HG03432 (cell line): ENCODE results near the gene LRRC71.
A peak's percentile ranks its signal among the peaks of the same experiment; 100 is the strongest.

ENCODE experiments used
- ATAC-seq: cut with Tn5 transposase; IDR thresholded peaks from one replicate; pipeline ENCODE4 v1.9.1; 2021; ENCODE audit warnings: mild to moderate bottlenecking, moderate library complexity; ENCODE audit not compliant: unreplicated experiment

LRRC71 gene

GRCh38 chr1:156892190-156893047, 28.0 kb upstream of the LRRC71 start:
- ATAC-seq: peak; percentile 88

DNA sequence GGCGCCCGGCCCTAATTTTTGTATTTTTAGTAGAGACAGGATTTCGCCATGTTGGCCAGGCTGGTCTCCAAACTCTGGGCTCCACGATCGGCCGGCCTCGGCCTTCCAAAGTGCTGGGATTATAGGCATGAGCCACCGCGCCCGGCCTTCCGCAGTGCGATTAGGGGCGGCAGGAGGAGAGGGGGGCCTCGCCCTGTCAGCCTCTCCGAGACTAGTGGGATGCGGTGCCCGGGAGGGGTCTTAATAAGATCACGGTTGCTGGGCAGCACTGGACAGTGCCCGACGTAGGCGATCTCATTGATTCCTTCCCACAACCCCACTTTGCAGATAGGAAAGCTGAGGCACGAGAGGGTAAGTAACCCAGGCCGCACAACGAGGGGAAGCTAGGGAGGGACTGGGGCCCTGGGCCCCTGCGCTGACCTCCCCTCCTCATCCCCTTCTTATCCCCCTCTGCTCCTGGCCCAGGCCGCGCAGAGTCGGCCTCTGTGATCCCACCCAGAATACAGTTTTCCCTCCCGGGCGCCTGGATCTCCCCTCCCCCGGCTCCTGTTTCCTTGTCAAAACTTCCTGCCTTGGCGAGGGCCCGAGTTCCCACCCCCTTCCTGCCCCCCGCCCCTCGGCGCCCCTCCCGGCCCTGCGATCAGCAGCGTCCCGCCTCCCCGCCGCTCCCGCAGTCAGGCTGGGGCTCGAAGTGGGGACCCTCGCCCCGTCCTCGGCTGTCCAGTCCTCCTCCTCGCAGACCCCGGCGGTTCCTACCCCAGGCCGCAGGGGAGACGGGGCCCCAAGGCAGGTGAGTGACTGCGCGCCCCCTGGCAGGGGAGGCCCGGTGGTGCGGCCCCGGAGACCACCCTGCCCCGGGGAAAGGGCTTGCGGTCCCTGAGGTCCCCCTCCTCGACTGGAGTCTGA, 27.1 kb upstream of the LRRC71 start, which contains the start of gene PEAR1:
TSS of gene PEAR1 (plus strand) at position 671 of the 906 bp plus-strand sequence. CDS start 10,209 bp downstream, outside the sequence.
- no peak for ATAC-seq

DNA sequence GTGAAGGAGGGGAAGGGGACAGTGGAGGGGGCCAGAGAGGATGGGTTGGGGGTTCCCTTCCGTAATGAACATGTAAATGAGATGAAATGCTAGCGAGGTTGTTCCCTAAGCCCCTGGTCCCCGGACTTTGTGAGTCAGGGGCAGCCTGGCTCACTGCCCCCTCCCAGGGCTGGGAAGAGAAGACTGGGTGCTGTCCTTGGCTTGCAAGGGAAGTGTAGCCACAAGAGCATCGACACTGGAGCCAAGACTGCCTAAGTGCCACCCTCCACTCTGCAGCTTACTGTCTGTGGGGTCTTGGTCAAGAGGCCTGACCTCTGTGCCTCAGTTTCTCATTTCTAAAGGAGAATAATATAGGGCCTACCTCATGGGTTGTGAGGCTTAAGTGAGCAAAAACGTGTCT, 26.4 kb upstream of the LRRC71 start:
- ATAC-seq: no peak

GRCh38 chr1:156894711-156895454, 25.5 kb upstream of the LRRC71 start:
- ATAC-seq: no peak

GRCh38 chr1:156895455-156895812, 25.0 kb upstream of the LRRC71 start:
- ATAC-seq: no peak

- ATAC-seq: no peak
Observed at GRCh38 chr1:156895927-156896326, 24.5 kb upstream of the LRRC71 start.

GRCh38 chr1:156896490-156897033, 23.9 kb upstream of the LRRC71 start:
- no peak for ATAC-seq

DNA sequence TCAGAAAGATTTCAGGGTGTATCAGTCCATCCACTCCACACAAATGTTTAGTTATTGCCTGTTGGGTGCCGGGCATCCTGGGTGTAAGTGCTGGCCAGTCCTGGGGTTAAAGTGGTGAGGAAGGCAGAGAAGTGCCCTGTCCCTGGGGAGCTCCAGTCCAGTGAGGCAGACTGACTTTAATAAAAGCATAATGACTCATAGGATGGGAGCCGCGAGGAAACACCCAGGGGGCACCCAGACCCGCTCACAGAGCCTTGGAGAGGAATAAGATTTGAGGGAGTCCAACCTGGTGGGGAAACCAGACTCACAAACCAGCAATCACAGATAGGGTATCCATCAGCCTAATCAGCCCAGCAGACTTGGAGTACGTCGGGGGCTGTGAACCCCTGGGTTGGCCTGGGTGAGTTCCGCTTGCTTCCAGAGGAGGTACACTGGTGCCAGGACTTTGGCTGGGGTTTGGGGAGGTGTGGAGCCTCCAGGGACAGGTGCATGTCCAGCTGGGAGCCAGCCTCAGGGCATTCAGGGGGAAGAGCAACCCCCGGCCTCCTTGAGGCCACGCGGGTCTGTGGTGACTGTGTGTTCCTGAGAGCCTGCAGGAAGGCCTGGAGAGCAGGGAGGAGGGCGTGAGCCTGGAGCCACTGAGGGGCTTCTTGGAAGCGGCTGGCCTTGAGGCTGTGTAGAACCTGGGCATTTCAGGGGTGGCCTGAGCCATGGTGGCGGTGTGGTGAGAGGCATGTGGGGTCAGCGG, 23.2 kb upstream of the LRRC71 start:
- ATAC-seq: no peak

GRCh38 chr1:156898161-156898566, 22.3 kb upstream of the LRRC71 start:
- no peak for ATAC-seq

DNA sequence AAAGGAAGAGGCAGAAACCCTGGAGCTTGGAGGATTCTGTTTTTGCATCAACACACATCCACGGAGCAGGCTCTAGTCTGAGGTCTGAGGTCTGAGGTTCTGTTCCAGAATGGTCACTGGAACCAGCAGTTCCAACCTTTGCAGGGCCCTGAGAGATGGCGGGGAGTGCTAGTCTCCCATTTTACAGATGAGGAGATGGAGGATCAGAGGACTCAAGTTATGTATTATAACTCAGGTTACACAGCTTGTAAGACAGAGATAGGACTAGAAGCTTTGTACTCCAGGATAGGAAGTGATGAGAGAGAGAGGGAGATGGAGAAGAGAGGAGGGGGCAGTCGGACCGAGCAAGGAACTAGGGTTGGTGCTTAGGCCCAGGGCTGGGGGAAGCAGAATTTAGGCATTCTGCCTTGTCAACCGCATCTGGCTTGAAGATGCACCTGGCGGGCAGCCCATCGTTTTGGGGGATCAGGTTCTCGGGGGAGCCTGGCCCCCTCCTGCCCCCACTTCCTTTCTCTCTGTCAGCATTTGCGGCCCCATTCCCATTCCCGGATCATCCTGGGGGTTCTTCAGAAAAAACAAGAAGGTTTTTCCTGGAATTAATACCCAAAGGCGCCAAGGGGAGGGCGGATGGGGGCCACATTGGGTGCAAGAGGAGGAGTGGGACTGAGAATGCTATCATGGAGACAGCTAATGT, 21.3 kb upstream of the LRRC71 start:
- ATAC-seq: no peak

DNA sequence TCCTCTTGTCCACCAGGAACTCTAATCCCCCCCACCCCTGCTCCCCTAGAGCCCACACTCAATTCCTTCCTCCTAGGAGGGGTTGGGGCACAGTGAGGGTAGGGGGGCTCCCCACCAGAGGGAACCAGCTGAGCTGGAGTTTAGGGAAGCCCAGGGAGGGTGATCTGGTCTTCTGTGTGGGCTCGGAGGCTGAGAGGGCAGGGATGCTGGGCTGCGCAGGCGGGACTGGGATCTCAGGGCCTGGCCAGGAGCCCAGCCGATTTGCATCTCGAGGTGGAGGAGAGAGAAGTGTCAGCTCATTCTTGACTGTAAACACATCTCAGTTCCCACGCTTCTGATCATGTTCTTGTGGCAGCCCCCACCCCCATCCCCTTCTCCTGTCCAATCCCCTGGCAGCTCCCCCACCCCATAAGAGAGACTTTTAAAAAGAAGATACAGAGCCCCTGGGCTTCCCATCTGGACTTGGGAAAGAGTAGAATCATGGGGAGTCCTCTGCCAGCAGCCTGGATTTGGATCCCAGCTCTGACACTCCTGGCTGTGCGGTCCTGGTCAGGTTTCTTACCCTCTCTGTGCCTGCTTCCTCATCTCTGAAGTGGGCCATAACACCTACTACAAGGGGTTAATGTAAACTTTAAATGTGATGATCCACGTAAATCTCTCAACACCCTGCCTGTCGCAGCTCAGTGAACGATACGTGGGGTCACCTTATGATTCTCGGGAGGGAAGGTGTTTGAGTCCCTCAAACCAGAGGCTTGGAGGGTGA, 20.3 kb upstream of the LRRC71 start:
- ATAC-seq: no peak

DNA sequence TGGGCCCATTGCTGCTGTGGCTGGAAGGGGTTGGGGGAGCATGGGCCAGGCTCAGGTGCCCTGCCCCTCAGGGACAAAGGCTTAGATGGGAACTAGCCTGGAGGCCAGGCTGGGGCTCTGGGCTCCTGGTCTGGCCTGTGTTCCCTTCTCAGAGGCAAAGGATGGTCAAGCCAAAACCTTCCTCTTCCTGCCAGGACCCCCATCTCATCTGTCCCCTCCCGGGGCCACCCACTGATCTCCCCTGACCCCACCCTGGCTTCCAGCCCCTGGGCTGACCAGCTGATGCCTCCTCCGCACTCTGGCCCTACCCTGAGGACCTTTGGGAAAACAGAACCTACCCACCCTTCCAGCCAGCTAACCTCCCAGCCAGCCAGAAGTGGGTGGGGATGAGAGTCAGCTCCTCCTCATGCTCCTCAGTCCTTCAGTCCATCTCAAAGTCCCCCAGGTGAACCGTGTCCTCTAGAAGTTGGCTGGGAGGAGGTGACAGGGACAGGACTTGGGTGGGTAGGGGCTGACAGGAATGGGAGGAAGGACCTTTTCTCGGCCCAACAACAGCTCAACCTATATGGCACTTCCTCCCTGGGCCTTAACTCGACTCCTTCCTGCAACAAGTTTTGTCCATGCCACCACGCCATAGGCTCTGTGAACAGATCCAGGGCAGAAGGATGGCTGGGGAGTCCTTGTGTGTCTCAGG, 19.4 kb upstream of the LRRC71 start:
- ATAC-seq: no peak

- no peak for ATAC-seq
Observed at GRCh38 chr1:156901590-156901900, 18.9 kb upstream of the LRRC71 start.

GRCh38 chr1:156901966-156902915, 18.2 kb upstream of the LRRC71 start:
- ATAC-seq: no peak

- ATAC-seq: no peak
Observed at GRCh38 chr1:156903328-156904091, 16.9 kb upstream of the LRRC71 start.

GRCh38 chr1:156904187-156904959, 16.1 kb upstream of the LRRC71 start:
- no peak for ATAC-seq
